Raji (cell line): ENCODE results near the gene RAB27A.

Experiments used
- POLR2A ChIP-seq: IDR thresholded peaks from 2 replicates; pipeline ENCODE4 v1.6.1; 2011; ENCODE audit warnings: low read depth, low read length, control low read depth; ENCODE audit not compliant: insufficient read depth

The RAB27A gene

GRCh38 chr15:55220606-55221005 is 69.0 kb downstream of the RAB27A start:
- no peak for TF ChIP-seq POLR2A

- TF ChIP-seq POLR2A, result no peak
These were observed 71.6 kb downstream of the RAB27A start for GRCh38 chr15:55218056-55218455.

GRCh38 chr15:55204464-55204863 is 85.1 kb downstream of the RAB27A start:
- no peak for TF ChIP-seq POLR2A

DNA sequence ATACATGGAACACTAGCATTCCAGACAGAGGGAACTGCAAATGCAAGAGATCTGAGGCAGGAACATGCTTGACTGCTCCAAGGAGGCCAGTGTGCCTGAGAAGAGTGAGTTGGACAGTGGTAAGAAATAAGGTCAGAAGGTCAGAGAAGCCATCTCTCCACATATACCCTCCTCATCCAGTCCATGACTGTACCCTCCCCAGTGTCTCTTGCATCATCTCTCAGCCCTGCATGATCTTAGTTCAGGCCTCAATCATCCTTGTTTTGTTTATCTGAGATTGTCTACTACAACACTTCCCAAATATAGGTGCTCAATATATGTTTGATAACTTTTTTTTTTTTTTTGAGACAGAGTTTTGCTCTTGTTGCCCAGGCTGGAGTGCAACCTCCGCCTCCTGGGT is 87.4 kb downstream of the RAB27A start:
- TF ChIP-seq POLR2A, result no peak

- TF ChIP-seq POLR2A, result no peak
These were observed 90.9 kb downstream of the RAB27A start for GRCh38 chr15:55198706-55199105.

GRCh38 chr15:55197719-55198118 is 91.9 kb downstream of the RAB27A start:
- TF ChIP-seq POLR2A, result no peak

DNA sequence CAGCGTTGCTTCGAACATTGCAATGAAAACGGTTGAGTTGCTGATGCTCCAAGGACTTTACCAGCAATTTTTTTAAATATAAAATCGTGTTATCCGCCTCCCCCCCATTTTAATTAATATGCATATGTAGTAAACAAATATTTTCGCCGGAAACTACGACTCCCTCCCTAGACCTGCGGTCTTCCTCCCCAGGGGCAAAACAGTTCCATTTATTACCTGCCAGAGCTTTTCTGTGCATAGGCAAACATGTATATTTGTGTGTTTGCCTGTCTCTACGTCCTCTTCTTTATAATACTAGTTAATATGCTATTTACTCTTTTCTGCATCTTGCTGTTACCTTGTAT is 92.3 kb downstream of the RAB27A start:
- no peak for TF ChIP-seq POLR2A

- peak; percentile 87 for TF ChIP-seq POLR2A
These were observed 92.9 kb downstream of the RAB27A start, which contains the start of gene RSL24D1 for GRCh38 chr15:55196458-55197361. RSL24D1 (minus strand) TSS chr15:55196941; CDS start chr15:55196890, 51 bp downstream.

- TF ChIP-seq POLR2A, result no peak
These were observed 93.6 kb downstream of the RAB27A start for GRCh38 chr15:55195996-55196395.

GRCh38 chr15:55194256-55194655 is 95.4 kb downstream of the RAB27A start:
- TF ChIP-seq POLR2A, result no peak

- TF ChIP-seq POLR2A, result no peak
These were observed 103.3 kb downstream of the RAB27A start for GRCh38 chr15:55186331-55186730.

DNA sequence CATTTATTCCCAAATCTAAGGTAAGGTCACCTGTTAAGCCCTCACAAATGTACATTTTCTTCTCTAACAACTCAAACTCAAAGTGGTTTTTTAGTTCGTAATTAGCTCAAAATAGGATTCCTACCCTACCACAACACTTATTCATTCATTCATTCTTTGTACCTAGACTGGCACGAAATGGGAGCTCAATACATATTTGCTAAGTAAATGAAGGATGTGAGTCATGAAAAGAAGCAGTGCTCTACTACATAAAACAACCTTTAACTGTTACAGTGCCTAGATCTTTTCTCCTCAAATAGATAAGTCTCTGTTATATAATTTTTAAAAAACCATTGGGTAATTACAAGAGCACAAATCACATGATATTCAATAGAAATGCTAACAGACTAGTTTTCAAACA is 105.9 kb downstream of the RAB27A start:
- TF ChIP-seq POLR2A, result no peak

GRCh38 chr15:55179141-55179540 is 110.5 kb downstream of the RAB27A start:
- no peak for TF ChIP-seq POLR2A

GRCh38 chr15:55170361-55170760 is 119.3 kb downstream of the RAB27A start:
- no peak for TF ChIP-seq POLR2A

DNA sequence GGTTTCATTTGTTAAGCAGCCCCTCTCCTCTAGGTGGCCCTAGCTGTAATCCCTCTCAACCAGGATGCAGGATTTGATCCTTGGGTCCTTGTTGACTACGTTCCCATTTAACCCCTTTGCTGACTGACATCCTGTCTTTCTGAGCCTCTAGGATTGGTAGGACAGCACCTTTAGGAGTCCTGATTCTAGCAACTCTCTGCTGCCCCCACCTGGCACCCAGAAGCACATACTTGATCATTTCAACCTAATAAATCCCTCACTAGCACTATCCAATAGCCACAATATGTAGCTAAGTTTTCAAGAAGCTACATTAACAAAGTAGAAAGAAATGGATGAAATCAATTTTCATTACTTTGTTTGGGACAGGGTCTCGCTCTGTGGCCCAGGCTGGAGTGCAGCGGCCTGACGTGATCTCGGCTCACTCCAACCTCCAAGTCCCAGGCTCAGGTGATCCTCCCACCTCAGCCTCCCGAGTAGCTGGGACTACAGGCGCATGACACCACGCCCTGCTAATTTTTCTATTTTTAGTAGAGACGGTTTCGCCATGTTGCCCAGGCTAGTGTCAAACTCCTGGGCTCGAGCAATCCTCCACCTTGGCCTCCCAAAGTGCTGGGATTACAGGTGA is 121.2 kb downstream of the RAB27A start:
- no peak for TF ChIP-seq POLR2A

GRCh38 chr15:55164284-55164683 is 125.3 kb downstream of the RAB27A start:
- TF ChIP-seq POLR2A, result no peak
